ENCODE results near the gene SNAI3.

DNA sequence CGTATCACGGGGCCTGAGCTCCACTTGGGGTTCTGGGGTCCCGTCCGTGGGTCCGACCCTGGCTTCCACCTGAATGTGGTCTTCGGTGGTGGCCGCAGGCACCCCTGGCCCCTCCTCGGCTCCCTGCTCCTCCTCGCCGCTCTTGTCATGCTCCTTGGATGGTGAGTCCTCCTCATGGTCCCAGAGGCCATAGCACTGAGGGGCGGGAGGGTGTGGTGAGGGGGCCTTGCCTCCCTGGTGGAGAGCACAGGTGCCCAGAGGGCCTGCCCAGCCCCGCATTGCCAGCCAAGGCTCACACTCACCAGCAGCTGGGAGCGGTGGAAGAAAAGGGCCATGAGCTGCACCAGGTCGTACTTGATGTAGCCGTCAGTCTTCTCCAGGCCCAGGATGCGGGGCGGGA is 34.9 kb upstream of the SNAI3 start:
- TF ChIP-seq, protein P1, sequence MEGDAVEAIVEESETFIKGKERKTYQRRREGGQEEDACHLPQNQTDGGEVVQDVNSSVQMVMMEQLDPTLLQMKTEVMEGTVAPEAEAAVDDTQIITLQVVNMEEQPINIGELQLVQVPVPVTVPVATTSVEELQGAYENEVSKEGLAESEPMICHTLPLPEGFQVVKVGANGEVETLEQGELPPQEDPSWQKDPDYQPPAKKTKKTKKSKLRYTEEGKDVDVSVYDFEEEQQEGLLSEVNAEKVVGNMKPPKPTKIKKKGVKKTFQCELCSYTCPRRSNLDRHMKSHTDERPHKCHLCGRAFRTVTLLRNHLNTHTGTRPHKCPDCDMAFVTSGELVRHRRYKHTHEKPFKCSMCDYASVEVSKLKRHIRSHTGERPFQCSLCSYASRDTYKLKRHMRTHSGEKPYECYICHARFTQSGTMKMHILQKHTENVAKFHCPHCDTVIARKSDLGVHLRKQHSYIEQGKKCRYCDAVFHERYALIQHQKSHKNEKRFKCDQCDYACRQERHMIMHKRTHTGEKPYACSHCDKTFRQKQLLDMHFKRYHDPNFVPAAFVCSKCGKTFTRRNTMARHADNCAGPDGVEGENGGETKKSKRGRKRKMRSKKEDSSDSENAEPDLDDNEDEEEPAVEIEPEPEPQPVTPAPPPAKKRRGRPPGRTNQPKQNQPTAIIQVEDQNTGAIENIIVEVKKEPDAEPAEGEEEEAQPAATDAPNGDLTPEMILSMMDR (IDR thresholded peaks at IDR 0.05): no peak
- TF ChIP-seq EP300 (IDR thresholded peaks at IDR 0.05): no peak

All from esophagus muscularis mucosa (tissue), 3 donors.